DND-41 (cell line): Measurements from ENCODE around the gene EIF2S3.

Source experiments
- ATAC-seq: fragments of 200-7000 bp; cut with Tn5 transposase; 3 replicates; pipeline ENCODE4 v1.9.1; 2021; ENCODE audit warnings: low read depth; ENCODE audit not compliant: insufficient read depth
- DNase-seq: peaks from one replicate; pipeline ENCODE4 v3.0.0-alpha.2; 2020
- H2AFZ ChIP-seq: 2 replicates; pipeline ENCODE4 v1.6.0; 2012; ENCODE audit warnings: low read depth, low read length
- H3K27ac ChIP-seq: 2 replicates; pipeline ENCODE4 v1.5.1; 2012; ENCODE audit warnings: low read length, inconsistent platforms
- H3K27me3 ChIP-seq: fragments of 200-600 bp; sonication (generic); 2 replicates; pipeline ENCODE4 v1.6.0; 2012; ENCODE audit warnings: low read length, mild to moderate bottlenecking, inconsistent platforms; ENCODE audit not compliant: insufficient read depth, poor library complexity
- H3K36me3 ChIP-seq: 2 replicates; pipeline ENCODE4 v1.5.1; 2012; ENCODE audit warnings: low read length, inconsistent platforms; ENCODE audit not compliant: insufficient read depth
- H3K4me1 ChIP-seq: 2 replicates; pipeline ENCODE4 v1.5.1; 2012; ENCODE audit warnings: mild to moderate bottlenecking, low read length; ENCODE audit not compliant: insufficient read depth
- H3K4me2 ChIP-seq: 2 replicates; pipeline ENCODE4 v1.6.0; 2012; ENCODE audit warnings: mild to moderate bottlenecking, moderate library complexity, low read length, inconsistent platforms; ENCODE audit not compliant: insufficient read depth
- H3K4me3 ChIP-seq, 2 experiments: fragments of 200-600 bp in 1 of 2; shearing (Covaris generic) in 1 of 2; 2 replicates each; pipeline ENCODE4 v1.5.1; 2012 to 2016; ENCODE audit warnings: inconsistent platforms in 2 of 2, low read length in 2 of 2, mild to moderate bottlenecking in 2 of 2, low read depth in 1 of 2, moderate library complexity in 1 of 2
- H3K79me2 ChIP-seq: 2 replicates; pipeline ENCODE4 v1.6.0; 2012; ENCODE audit warnings: low read length, inconsistent platforms; ENCODE audit not compliant: insufficient read depth
- H3K9ac ChIP-seq: 2 replicates; pipeline ENCODE4 v1.6.0; 2012; ENCODE audit warnings: low read depth, mild to moderate bottlenecking, inconsistent platforms, low read length, moderate library complexity
- H3K9me3 ChIP-seq: 2 replicates; pipeline ENCODE4 v1.5.1; 2012; ENCODE audit warnings: low read length, moderate library complexity, mild to moderate bottlenecking, inconsistent platforms; ENCODE audit not compliant: insufficient read depth, severe bottlenecking
- H4K20me1 ChIP-seq: 2 replicates; pipeline ENCODE4 v1.6.0; 2012; ENCODE audit warnings: low read length; ENCODE audit not compliant: insufficient read depth
- EZH2 ChIP-seq: IDR thresholded peaks from 3 replicates; pipeline ENCODE4 v1.6.1; 2012; ENCODE audit warnings: borderline replicate concordance, low read depth, mild to moderate bottlenecking, moderate library complexity, low read length, inconsistent platforms; ENCODE audit not compliant: severe bottlenecking
- TF ChIP-seq, protein P1 (sequence below): IDR thresholded peaks from 2 replicates; pipeline ENCODE4 v1.5.1; 2012; ENCODE audit warnings: borderline replicate concordance, low read length, moderate library complexity, mild to moderate bottlenecking; ENCODE audit not compliant: poor library complexity, severe bottlenecking; ENCODE audit errors: extremely low read depth

The EIF2S3 gene

DNA sequence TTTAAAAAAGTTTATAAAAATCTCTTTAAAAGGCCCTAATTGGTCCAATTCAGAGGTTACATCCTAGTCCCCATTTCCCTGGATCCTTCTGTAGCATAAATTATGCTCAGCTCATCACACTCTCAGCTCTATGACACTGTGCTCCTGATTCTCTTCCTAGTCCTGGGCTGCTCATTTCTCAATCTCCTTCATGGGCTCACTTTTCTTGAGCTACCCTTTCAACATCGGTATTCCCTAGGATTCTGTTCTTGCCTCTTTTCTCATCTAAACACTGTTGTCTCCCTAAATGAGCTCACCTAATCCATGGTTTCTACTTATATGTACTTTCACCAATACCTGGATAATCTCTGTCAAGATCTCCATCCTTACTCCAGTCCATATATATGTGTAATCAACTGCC lies 42.5 kb upstream of the EIF2S3 start:
- ATAC-seq: no peak
- Histone ChIP-seq H3K9me3 (no peaks in the 10 kb centered on the region), H3K27ac (no peak overlapping the region), H3K79me2 (peaks cover 87% of the 10 kb centered on the region), H3K9ac (no peak overlapping the region), H3K27me3 (no peaks in the 10 kb centered on the region), H4K20me1 (peaks cover 17% of the 10 kb centered on the region; the same call in 1 of the 2 replicates), H3K4me3 (no peak overlapping the region), H3K4me2 (no peak overlapping the region), H3K36me3 (peaks cover 15% of the 10 kb centered on the region; the same call in 1 of the 2 replicates), H2AFZ (no peak overlapping the region), H3K4me1 (no peaks in the 10 kb centered on the region)
- TF ChIP-seq, protein P1, sequence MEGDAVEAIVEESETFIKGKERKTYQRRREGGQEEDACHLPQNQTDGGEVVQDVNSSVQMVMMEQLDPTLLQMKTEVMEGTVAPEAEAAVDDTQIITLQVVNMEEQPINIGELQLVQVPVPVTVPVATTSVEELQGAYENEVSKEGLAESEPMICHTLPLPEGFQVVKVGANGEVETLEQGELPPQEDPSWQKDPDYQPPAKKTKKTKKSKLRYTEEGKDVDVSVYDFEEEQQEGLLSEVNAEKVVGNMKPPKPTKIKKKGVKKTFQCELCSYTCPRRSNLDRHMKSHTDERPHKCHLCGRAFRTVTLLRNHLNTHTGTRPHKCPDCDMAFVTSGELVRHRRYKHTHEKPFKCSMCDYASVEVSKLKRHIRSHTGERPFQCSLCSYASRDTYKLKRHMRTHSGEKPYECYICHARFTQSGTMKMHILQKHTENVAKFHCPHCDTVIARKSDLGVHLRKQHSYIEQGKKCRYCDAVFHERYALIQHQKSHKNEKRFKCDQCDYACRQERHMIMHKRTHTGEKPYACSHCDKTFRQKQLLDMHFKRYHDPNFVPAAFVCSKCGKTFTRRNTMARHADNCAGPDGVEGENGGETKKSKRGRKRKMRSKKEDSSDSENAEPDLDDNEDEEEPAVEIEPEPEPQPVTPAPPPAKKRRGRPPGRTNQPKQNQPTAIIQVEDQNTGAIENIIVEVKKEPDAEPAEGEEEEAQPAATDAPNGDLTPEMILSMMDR: no peak
- TF ChIP-seq EZH2: no peak
- no peak for DNase-seq

DNA sequence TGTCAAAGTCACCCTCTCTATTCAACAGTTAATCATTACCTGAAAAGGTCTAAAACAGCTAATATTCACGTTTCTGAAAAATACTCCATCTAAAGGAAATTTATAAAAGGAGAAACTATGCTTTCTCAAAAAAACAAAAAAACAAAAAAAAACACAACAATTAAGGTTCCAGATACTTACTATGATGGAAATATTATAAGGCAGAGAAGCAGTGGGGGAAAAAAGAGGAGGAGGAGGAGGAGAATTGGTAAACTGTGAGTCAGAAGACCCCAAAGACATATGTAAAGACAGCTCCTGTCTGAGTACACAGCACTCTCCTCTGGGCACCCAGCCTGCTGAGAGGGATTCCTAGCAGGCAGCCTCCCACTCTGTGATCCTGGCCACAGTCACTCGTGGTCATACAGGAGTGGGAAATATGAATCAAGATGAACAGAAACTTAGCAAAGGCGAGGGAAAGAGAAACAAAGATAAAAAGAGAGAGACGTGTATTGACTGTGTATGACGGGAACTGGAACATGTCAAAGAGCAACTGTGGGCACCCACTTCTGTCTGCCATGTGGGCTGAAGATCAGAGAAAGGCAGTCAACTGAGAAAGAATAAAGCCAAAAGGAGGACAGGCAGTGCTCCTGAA lies 40.3 kb upstream of the EIF2S3 start:
- Histone ChIP-seq H2AFZ (no peak overlapping the region), H3K27me3 (no peaks in the 10 kb centered on the region), H3K9me3 (no peaks in the 10 kb centered on the region), H3K36me3 (peaks cover 17% of the 10 kb centered on the region; the same call in 1 of the 2 replicates), H3K9ac (no peak overlapping the region), H3K4me2 (no peak overlapping the region), H3K79me2 (peaks cover 93% of the 10 kb centered on the region), H4K20me1 (peaks cover 15% of the 10 kb centered on the region; the same call in 1 of the 2 replicates), H3K27ac (no peak overlapping the region), H3K4me3 (no peak overlapping the region), H3K4me1 (no peaks in the 10 kb centered on the region)
- ATAC-seq: peak; percentile 37; the same call in 1 of the 3 replicates
- TF ChIP-seq, protein P1: no peak
- no peak for TF ChIP-seq EZH2
- DNase-seq: no peak

DNA sequence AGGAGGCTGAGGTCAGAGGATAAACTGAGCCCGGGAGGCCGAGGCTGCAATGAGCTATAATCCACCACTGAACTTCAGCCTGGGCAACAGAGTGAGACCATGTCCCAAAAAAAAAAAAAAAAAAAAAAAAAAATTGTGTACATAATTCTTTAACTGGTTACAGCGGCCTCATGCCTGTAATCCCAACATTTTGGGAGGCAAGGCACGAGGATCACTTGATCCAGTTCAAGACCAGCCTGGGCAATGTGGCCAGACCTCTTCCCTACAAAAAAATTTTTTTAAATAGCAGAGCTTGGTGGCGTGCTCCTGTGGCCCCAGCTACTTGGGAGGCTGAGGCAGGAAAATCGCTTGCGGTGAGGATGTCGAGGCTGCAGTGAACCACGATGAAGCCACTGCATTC lies 37.1 kb upstream of the EIF2S3 start:
- H3K27ac ChIP-seq: no peak overlapping the region
- DNase-seq: no peak
- H4K20me1 ChIP-seq: peaks cover 5% of the 10 kb centered on the region; the same call in 1 of the 2 replicates
- H3K36me3 ChIP-seq: peaks cover 9% of the 10 kb centered on the region; the same call in 1 of the 2 replicates
- no peak overlapping the region for H2AFZ ChIP-seq
- TF ChIP-seq EZH2: no peak
- TF ChIP-seq, protein P1: no peak
- no peak for ATAC-seq
- H3K4me2 ChIP-seq: no peak overlapping the region
- peaks cover 94% of the 10 kb centered on the region for H3K79me2 ChIP-seq
- H3K9me3 ChIP-seq: no peaks in the 10 kb centered on the region
- peaks cover 18% of the 10 kb centered on the region; the same call in 1 of the 2 replicates for H3K4me1 ChIP-seq
- no peak overlapping the region for H3K9ac ChIP-seq
- H3K4me3 ChIP-seq: no peak overlapping the region
- H3K27me3 ChIP-seq: no peaks in the 10 kb centered on the region
